Heart right ventricle (tissue), 16 donors: ENCODE measurements around the gene CCSER1. TPM values are rescaled to one million over a fixed set of nuclear protein-coding genes. Genes with fewer than 3 reads are reported as not detected.

Experiments
- ATAC-seq, 8 donors: fragments of 200-7000 bp; cut with Tn5 transposase; one replicate each; pipeline ENCODE4 v1.9.1; 2020; ENCODE audit warnings: mild to moderate bottlenecking in 8 of 8, moderate library complexity in 8 of 8, moderate number of reproducible peaks in 1 of 8
- DNase-seq, 2 donors: peaks; one replicate each; pipeline ENCODE4 v3.0.0-alpha.2; 2020
- H3K27ac ChIP-seq, 10 donors: fragments of 200-600 bp; sonication (generic) in 2 of 10; one replicate each; pipeline versions ENCODE4 v1.5.0 to v1.8.0; 2020 to 2022; ENCODE audit warnings: mild to moderate bottlenecking in 3 of 10
- H3K27me3 ChIP-seq, 7 donors: fragments of 200-600 bp; one replicate each; pipeline ENCODE4 v1.8.0; 2021 to 2022; ENCODE audit warnings: mild to moderate bottlenecking in 2 of 7
- H3K36me3 ChIP-seq, 9 donors: fragments of 200-600 bp; sonication (generic) in 1 of 9; one replicate each; pipeline versions ENCODE4 v1.5.0 to v1.8.0; 2020 to 2022; ENCODE audit warnings: mild to moderate bottlenecking in 2 of 9
- H3K4me1 ChIP-seq, 9 donors: fragments of 200-600 bp; sonication (generic) in 1 of 9; one replicate each; pipeline versions ENCODE4 v1.5.0 to v1.8.0; 2020 to 2022; ENCODE audit warnings: mild to moderate bottlenecking in 4 of 9
- H3K4me3 ChIP-seq, 10 donors: fragments of 200-600 bp; sonication (generic) in 2 of 10; one replicate each; pipeline versions ENCODE4 v1.5.0 to v1.8.0; 2020 to 2022; ENCODE audit warnings: mild to moderate bottlenecking in 7 of 10, moderate library complexity in 2 of 10
- H3K9me3 ChIP-seq, 11 donors: fragments of 200-600 bp in 10 of 11; sonication (generic) in 2 of 11; one replicate each; pipeline versions ENCODE4 v1.5.0 to v1.8.0; 2013 to 2022; ENCODE audit warnings: mild to moderate bottlenecking in 2 of 11, control low read depth in 1 of 11, moderate library complexity in 1 of 11
- CTCF ChIP-seq, 9 donors: fragments of 200-600 bp; sonication (generic) in 2 of 9; IDR thresholded peaks; one replicate each; pipeline versions ENCODE4 v1.5.0 to v1.8.0; 2021 to 2022; ENCODE audit warnings: antibody characterized with exemption in 9 of 9, mild to moderate bottlenecking in 5 of 9, moderate library complexity in 1 of 9
- WGBS, 2 donors: extraction: QIAGEN DNeasy Blood & Tissue Kit; methylation state at CpG; one replicate each; pipeline ENCODE4 v1.1.7; 2013; ENCODE audit warnings: inconsistent platforms in 1 of 2; 5-methylcytosine and 5-hydroxymethylcytosine counted together
- intact Hi-C, 10 donors: fragments of 100-400 bp; cut with DNase I; formaldehyde crosslinking; loops; one replicate each; pipeline versions ENCODE4 v1.11.1 to v1.14.2; 2022
- polyA plus RNA-seq, 2 donors: library from polyadenylated mRNA; stranded (reverse); fragments of 200-250 nt; gene quantifications; one replicate each; pipeline ENCODE4 v1.2.3, GENCODE V29; 2013
- total RNA-seq, 10 donors: library from RNA; stranded (reverse); fragmentation: NEBNext Ultra II Directional in 3 of 10; extraction: Animal tissue kit (Norgen Biotek cat#: 25700) in 3 of 10; gene quantifications; one replicate each; pipeline versions ENCODE4 v1.2.1 to v1.2.4, GENCODE V29; 2021 to 2023
- donor health status: Arrhythmogenic right ventricular cardiomyopathy.
- donor health status: ischemic (EF 13 %, LVEDD 7.1; RV severe dilation, severe dysfunction).
- donor health status: healthy with polysubstance abuse.
- donor health status: DM: no; HTN: yes; CAD: no.
- donor health status: DM: no; HTN: no; CAD: no.
- donor health status: ischemic (EF 25% LVEDD 6.9; RV normal size, moderate dysfunction).
- donor health status: ischemic (EF 25% LVEDD 5.7; RV mildly dilated, moderate dysfunction).
- donor health status: healthy.
- donor health status: DM: yes; HTN: yes; CAD: no.
- donor health status: Ischemic cardiomyopathy.
- donor health status: ischemic (EF 35%, LVEDD 5.7; RV mildly dilated, moderate dysfunction).
- donor health status: nonischemic (EF 11% LVEDD 7.7; RV severe dilation, severe dysfunction).
- donor health status: DM: yes; HTN: yes; CAD: no.
- donor health status: PGD.
- donor health status: ischemic (EF 29% LVEDD 5.4; RV normal size, mild dysfunction).
- donor health status: nonischemic (EF 23%, LVEDD 6.1; RV moderate dilation, normal function).

Gene CCSER1
- total and polyA plus RNA-seq, 12 donors, result 1.5 to 16.4 (median 12.0) TPM

- intact Hi-C loops, result no loop called here
- peaks cover 0 to 17% (median 3%) of the 10 kb centered on the region in 9 donors for H3K4me1 ChIP-seq
- ATAC-seq, result peak in 4 of 8 donors; percentile 34 to 60 (median 46)
- no peaks in the 10 kb centered on the region for H3K9me3 ChIP-seq
- no peaks in the 10 kb centered on the region for H3K27me3 ChIP-seq
- DNase-seq, result no peak
- no peak overlapping the region for H3K4me3 ChIP-seq
- no peaks in the 10 kb centered on the region for H3K36me3 ChIP-seq
- no peak for TF ChIP-seq CTCF (IDR thresholded peaks at IDR 0.05)
- H3K27ac ChIP-seq, result no peak overlapping the region
- 29 to 37% methylated on average over 1 of the region's 1 CpG for WGBS, 2 donors
These were observed 36.7 kb downstream of the CCSER1 start for GRCh38 chr4:90163872-90164271.

GRCh38 chr4:90165883-90166282, 38.7 kb downstream of the CCSER1 start:
- DNase-seq (no peak), ATAC-seq (no peak)
- Histone ChIP-seq H3K27me3 (no peaks in the 10 kb centered on the region), H3K27ac (no peak overlapping the region), H3K4me3 (no peak overlapping the region), H3K4me1 (peaks cover 0 to 13% (median 0%) of the 10 kb centered on the region in 9 donors), H3K36me3 (no peaks in the 10 kb centered on the region), H3K9me3 (peaks cover 0 to 3% (median 0%) of the 10 kb centered on the region in 11 donors)
- TF ChIP-seq CTCF (IDR thresholded peaks at IDR 0.05), result no peak
- intact Hi-C loops, result no loop called here
- 88 to 93% methylated on average over 5 of the region's 5 CpGs for WGBS, 2 donors

DNA sequence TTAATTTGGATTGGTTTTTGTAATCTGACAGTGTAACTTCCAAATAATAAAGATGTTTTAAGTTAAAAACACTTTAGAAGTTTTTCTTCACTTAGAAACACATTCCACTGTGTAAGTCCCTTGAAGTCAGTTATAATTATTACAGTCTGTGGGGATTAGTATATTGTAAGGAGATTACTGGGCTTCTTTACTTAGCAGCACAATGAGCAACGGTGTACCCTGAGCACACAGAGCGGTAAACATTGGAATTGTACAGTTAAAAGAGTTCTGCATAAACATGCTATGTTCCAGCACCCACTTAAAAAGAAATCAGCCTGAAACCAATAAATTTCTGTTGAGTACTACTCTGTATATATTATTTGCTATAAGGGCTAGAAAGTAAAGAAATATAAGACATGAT, 44.3 kb downstream of the CCSER1 start:
- DNase-seq (no peak), ATAC-seq (no peak)
- Histone ChIP-seq H3K27me3 (no peaks in the 10 kb centered on the region), H3K4me1 (peaks cover 0 to 10% (median 0%) of the 10 kb centered on the region in 9 donors), H3K4me3 (no peak overlapping the region), H3K36me3 (no peaks in the 10 kb centered on the region), H3K27ac (no peak overlapping the region), H3K9me3 (peaks cover 0 to 3% (median 0%) of the 10 kb centered on the region in 11 donors)
- 86 to 93% methylated on average over 2 of the region's 2 CpGs for WGBS, 2 donors
- no peak for TF ChIP-seq CTCF (IDR thresholded peaks at IDR 0.05)
- intact Hi-C loops, result loop anchor here in 1 of 10 donors (10.0 kb wide), 1 partner anchor 73 kb away; no protein-coding TSS in a partner anchor

DNA sequence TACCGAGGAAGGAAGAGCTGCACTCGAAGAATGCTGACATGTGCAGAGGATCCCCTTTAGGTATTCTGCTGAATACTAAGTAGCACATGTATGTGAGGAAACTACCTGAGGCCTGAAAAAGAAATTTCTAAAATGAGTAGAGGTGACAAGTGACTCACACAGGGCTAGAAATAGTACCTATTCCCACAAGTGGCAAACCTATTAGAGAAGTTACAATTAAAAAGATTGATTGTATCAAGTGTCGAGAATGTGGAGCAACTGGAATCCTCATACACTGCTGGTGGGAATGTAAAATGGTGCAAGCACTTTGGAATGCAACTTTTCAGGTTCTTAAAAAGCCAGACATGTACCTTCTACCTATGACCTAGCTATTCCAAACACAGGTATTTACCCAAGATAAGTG, 47.4 kb downstream of the CCSER1 start:
- 52 to 67% methylated on average over 3 of the region's 3 CpGs for WGBS, 2 donors
- intact Hi-C loops, result loop anchor here in 1 of 10 donors (10.0 kb wide), 1 partner anchor 70 kb away; no protein-coding TSS in a partner anchor
- H3K27ac ChIP-seq, result no peak overlapping the region
- no peak overlapping the region for H3K4me3 ChIP-seq
- peak in 2 of 8 donors; percentile 52 to 63 for ATAC-seq
- H3K36me3 ChIP-seq, result no peaks in the 10 kb centered on the region
- peaks cover 0 to 10% (median 0%) of the 10 kb centered on the region in 9 donors for H3K4me1 ChIP-seq
- no peaks in the 10 kb centered on the region for H3K27me3 ChIP-seq
- TF ChIP-seq CTCF (IDR thresholded peaks at IDR 0.05), result no peak
- DNase-seq, result no peak
- peaks cover 0 to 3% (median 0%) of the 10 kb centered on the region in 11 donors for H3K9me3 ChIP-seq
